GM19372 (cell line): ENCODE results near the gene APBB2.

Experiments used
- ATAC-seq: cut with Tn5 transposase; IDR thresholded peaks from one replicate; pipeline ENCODE4 v1.9.1; 2021; ENCODE audit warnings: mild to moderate bottlenecking, low read depth, moderate library complexity; ENCODE audit not compliant: unreplicated experiment

APBB2 gene

GRCh38 chr4:40881851-40882250 is 332.5 kb downstream of the APBB2 start:
- ATAC-seq = no peak

DNA sequence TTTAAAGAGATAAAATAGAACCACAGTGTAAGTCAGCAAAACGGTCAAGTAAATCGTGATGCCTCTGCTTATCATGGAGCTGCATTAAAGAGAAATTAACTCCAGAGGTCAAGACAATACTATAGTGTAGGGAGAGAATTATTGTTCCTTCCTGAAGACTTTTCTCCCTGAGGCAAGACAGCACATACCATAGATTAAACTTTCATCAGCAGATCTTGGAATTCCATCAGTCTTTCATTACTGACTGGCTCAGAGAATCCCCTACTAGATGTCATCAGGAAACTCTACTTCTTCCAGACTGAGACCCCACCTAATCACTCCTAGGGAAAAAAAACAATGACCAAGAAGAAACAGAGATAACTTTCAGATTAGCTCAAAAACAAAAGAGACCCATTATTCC is 333.2 kb downstream of the APBB2 start:
- no peak for ATAC-seq

DNA sequence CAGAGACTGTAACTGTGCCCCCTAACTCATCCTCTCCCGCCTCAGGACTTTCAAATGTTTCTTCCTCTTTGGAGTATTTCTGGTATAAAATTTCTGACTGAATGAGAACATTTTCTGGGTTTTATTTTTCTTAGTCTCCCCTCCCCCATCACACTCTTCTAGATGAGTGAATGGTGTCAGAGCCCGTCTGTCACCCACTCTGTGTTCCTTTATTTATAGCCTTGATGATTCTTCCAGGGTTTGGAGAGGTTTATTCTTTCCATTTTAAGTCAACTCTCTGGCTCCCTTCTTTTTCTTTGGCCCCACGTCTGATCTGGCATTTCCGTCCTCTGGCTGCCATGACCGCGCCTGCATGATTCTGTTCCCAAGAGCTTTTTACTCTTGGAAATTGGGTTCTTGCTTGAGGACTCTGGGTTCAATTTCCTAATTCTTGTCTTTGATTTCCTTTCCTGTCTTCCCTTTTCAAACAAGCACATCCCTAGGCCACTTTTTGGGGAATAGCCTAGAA is 335.7 kb downstream of the APBB2 start:
- no peak for ATAC-seq

DNA sequence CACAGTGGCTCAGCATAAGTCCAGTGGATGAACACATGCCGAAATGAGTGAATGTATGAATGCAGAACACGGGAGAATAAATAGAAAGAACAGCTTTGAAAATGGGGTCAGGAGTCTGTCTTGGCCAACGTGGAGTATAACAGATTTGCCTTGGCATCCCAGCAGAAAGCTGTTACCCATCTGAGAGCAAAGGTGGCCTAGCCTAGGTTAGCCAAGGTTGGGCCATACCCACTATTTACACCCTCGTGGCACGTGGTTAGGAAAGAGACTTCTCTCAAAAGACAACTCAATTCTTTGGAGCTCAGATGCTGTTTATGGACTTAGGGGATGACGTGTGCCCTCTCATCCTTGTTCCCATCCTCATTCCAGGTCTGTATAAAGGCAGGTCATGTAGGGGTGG is 337.3 kb downstream of the APBB2 start:
- ATAC-seq = no peak

- no peak for ATAC-seq
These were observed 338.7 kb downstream of the APBB2 start for GRCh38 chr4:40875507-40876150.

DNA sequence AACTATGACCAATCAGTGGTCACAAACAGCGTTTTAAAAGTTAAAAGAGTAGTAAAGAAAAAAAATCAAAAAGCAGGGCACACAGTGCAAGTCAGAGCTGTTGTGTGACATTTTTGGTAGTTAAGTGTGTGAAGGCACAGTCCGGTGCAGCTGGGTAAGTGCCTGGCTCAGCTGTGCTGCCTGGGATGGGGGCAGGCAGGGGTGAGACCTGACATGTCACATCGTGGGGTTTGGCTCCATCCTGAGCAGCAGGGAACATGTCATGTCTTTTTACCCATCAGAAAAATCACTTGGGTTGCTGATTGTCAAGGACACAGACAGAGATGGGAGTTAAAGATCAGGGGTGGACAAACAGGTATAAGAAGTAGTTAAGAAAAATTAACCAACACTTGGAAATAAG is 339.4 kb downstream of the APBB2 start:
- no peak for ATAC-seq

DNA sequence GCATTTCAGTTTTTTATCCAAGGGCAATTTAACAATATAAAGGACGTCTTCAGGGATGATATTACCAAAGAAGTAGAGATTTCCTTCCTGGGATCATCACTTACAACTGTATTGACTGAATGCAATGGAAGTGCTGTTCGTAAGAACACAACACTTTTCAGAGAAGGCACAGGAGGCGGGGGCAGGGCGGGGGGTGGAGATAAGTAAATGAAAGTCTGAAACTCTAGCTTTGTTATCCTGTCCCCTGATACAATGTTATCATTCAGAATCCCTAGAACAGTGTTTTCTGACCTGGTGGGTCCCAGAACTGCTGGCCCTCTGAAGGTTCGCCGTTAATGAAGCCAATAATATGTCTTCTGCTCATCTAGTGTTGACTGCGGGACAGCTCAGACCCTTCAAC is 340.0 kb downstream of the APBB2 start:
- no peak for ATAC-seq

DNA sequence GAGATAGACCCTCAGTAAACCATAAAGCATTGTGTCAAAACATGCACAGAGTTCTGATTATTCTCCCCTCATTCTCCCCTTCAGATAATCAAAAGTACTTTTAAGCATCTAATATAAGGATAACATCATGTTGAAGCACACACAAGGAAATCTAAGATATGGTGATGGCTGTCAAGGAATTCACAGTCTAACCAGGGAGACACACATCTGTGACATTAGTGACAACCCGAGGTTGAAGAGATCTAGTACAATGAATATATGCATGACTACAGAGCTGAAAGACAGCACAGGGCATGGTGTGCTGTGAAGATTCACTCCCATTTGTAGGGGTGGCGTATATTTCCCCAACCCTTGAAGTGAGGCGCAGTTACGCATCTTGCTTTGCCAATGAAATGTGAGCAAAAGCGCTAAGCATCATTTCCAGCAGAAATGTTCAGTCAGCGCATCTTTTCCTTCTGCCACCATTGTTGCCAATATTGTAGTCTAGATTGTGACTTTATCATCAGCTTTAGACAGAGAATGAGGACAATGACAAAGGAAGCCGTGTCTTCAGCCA is 342.6 kb downstream of the APBB2 start:
- ATAC-seq = no peak

GRCh38 chr4:40870150-40870549 is 344.2 kb downstream of the APBB2 start:
- no peak for ATAC-seq

DNA sequence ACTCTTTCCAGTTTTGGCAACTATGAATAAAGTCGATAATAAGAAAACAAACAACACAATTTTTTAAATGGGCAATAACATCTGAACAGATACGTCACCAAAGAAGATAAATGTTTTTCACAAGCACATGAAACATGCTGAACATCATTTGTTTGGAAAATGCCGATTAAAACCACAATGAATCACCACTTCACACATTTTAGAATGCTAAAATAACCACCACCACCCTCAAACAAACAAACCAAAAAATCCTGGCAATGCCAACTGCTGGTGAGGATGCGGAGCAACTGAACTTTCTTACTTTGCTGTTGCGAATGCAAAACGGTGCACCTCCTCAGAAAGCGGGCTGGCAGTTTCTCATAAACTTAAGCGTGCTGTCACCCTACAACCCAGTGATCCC is 348.6 kb downstream of the APBB2 start:
- ATAC-seq = no peak

- ATAC-seq = no peak
These were observed 349.8 kb downstream of the APBB2 start for GRCh38 chr4:40864531-40864930.

DNA sequence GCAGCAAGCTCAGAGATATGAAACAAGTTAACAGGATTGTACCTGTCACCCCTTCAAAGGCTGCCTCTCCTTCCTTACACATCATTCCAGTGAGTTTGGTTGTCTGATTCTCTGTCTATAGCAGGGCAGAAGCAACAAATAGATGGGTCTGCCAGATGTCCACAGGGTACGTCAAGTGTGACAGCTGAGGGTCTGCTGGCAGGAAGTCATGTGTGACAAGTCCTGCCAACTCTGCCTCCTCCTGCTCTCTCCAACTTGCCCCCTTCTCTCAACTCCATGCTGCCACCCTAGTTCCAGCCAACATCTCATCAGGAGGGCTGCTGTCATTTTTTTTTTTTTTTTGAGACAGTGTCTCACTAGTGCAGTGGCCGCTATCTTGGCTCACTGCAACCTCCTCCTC is 355.4 kb downstream of the APBB2 start:
- no peak for ATAC-seq

GRCh38 chr4:40857956-40858355 is 356.4 kb downstream of the APBB2 start:
- ATAC-seq = no peak

- peak; percentile 91 for ATAC-seq
These were observed 357.4 kb downstream of the APBB2 start for GRCh38 chr4:40856840-40857362.

- ATAC-seq = no peak
These were observed 358.0 kb downstream of the APBB2 start for GRCh38 chr4:40856277-40856839.

DNA sequence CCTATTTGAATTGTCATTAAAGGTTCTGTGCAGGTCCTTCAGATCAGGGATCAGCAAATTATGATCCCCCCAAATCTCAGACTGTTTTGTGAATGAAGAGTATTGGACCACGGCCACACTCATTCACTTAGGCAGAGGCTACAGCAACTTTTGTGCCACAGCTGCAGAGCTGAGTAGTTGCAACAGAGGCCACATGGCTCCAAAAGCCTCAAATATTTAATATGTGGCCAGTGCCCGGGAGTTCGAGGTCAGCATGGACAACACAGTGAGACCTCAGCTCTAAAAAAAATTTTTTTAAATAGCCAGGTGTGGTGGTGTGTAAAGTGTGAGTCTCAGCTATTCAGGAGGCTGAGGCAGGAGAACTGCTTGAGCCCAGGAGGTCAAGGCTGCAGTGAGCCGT is 363.8 kb downstream of the APBB2 start:
- ATAC-seq = no peak

GRCh38 chr4:40848940-40849339 is 365.4 kb downstream of the APBB2 start:
- ATAC-seq = no peak

GRCh38 chr4:40848251-40848650 is 366.1 kb downstream of the APBB2 start:
- ATAC-seq = no peak

DNA sequence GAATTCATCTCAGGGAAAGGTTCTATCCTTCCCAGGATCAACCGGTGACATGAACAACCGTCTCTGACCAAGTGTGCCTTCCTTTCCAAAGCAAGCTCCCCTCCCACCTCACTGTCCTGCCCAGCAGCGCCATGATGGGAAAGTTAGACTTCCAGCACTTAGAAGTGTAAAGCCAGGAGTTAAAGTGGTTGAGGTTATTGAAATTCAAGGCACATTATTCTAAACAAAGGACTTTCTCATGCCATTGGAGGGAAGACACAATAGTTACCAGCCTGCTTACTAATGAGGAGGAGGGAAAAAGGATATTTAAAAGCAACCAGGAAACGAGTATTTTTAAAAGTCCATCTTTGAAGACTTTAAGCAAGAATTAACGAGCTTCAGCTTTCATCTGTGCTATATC is 367.8 kb downstream of the APBB2 start:
- no peak for ATAC-seq

DNA sequence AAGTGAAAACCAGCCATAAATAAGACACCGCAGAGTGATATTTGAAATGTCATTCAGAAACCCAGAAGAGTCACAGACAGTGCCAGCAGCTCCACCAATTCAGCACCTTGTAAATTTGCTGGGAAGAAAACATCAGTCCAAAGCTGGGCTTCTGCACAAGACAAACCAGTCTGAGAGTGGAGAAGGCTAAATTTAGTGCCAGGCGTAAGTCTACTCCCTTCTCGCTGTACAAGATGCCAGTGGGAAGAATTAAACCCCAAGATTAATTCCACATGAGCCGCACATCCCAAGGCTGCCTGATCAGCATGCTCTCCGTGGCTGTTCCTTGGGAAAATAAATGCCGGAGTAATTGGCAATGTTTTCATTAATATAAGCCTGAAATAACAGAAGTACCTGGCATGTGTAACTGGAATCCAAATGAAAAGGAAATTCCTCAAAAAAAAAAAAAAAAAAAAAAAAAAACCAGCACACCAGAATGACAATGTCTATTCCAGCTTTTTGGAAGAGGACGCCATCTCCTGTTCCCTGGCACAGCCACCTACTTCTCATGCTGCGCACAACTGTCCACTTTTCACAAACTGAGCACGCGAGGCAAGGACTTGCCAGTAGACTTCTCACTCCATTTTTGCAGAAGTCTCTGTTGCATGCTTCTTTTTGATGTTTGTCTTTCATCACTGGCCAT is 369.0 kb downstream of the APBB2 start:
- ATAC-seq = no peak

DNA sequence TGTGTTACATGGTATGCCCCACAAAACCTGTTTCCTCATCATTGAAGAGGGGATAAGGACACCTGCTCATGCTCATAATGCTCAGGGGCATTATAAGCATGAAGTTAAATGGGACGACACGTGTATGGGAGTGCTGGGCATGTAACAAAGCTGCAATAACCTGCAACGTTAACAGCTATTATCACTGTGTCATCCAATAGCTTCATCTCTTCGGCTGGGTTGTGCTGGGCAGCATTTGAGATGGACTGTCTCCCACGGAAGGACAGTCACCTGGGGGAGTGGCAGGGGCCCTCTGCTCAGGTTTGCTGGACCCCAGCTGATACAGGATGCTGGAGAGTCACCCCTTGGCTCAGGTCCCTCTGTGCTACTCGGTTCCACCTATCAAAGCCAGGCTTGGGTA is 370.1 kb downstream of the APBB2 start:
- no peak for ATAC-seq
